Fibroblast of skin of right quadriceps (primary cell): ENCODE data around the gene SIL1.
A peak's percentile ranks its signal among the peaks of the same experiment; 100 is the strongest.
"Not testable (repeated sequence)": the region's sequence is repeated elsewhere in the genome, so short reads cannot be mapped to it uniquely, and the experiment has no call there.

Experiments used
- DNase-seq: peaks from one replicate; pipeline ENCODE4 v3.0.0-alpha.2; 2013

Gene SIL1

GRCh38 chr5:139138109-139138508 lies 60.1 kb downstream of the SIL1 start:
- DNase-seq = no peak

GRCh38 chr5:139137697-139138096 lies 60.5 kb downstream of the SIL1 start:
- DNase-seq = peak; percentile 20

DNA sequence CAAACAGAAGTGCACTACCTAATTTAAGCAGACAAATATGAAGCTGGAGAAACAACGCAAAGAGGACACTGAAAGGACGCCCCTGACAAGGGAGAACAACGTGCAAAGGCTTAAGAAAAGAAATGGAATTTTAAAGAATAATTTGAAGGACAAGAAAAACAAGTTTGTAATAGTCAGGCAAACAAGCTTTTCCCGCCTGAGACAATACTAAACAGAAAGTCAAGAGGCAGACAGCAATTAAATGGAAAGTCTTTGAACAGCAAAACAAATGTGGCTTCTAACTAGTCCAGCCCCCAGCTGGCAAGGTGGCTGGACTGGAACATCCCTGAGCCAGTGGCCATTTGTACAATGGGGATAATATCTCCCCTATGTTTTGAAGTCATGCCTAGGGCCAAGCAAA lies 63.3 kb downstream of the SIL1 start:
- no peak for DNase-seq

- DNase-seq = no peak
Observed at GRCh38 chr5:139133282-139133681, 64.9 kb downstream of the SIL1 start.

DNA sequence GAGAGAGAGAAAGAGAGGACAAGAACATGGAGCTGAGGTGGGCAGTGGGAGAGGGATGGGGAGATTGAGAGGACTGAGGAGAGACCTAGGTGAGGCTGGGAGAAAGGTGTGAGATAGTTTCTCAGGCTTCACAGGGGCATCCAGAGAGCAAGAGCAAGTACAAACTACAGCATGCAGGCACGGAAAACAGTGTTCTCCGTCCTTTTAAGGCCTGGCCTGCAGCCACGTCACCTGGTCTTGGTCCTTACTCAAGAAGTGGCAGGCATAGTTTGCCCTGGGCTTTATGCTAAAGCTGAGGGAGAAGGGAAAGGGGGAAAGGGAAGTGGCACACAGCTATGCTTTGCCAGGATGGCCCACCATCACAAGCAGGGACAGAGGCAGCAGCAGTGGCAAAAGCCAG lies 65.7 kb downstream of the SIL1 start:
- DNase-seq = no peak

DNA sequence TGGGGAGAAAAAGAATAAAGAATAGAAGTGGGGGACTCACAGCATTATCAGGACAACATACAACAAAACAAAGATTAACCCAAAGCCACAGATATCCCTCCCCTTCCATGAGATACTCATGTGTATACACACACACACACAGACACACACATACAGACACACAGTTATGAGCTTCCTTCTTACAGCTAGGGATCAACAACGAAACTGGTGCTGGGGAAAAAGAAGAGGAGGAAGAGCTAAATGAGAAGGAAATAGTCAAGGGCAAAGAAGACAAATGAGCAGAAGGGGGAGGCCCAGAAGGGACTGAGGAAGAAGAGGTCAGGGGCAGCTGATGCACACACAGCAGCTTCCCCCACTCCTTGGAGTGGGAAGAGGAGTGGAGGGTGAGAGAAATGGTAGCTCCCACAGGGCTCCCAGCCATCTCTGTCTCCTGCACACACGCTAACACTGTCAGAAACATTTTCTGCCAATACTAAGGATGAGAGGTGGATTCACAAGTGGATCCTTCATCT lies 66.2 kb downstream of the SIL1 start:
- DNase-seq = peak; percentile 12

DNA sequence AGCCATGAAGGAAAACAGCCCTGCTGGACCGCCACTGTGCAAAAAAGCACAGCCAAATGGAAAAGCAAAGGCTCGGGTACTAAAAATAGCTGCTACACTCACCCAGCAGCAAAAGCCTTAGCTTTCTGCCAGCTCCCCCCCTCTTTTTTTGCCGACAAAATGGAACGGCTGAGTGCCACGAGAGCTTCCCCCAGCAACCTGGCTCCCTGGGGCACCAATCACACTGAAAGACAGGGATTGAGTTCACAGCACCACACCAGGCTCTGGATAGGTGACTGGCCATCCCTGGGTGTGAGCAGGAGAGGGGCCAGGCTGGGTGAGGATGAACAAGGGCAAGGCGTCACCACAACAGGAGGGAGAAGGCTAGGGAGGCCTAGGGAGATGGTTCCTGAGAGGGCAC lies 66.7 kb downstream of the SIL1 start:
- DNase-seq = peak; percentile 58

DNA sequence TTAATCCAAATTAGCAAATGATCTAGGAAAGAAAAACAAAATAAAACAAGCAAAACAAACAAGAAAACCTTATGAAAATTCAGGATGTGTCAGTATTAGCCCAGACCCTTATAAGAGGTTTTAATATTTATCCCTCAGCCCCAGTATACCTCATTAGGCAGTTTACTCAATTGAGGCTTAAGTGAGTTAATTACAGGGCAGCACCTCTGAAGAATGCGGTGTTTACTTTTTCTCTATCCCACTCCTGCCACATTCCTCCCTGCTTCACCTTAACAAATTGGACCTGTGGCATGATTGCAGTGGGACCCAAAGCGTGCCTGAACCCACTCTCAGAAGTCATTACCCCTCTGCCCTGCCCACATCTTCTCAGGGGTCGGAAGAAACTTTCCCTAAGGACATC lies 67.1 kb downstream of the SIL1 start:
- DNase-seq = no peak

GRCh38 chr5:139130214-139130613 lies 68.0 kb downstream of the SIL1 start:
- no peak for DNase-seq

DNA sequence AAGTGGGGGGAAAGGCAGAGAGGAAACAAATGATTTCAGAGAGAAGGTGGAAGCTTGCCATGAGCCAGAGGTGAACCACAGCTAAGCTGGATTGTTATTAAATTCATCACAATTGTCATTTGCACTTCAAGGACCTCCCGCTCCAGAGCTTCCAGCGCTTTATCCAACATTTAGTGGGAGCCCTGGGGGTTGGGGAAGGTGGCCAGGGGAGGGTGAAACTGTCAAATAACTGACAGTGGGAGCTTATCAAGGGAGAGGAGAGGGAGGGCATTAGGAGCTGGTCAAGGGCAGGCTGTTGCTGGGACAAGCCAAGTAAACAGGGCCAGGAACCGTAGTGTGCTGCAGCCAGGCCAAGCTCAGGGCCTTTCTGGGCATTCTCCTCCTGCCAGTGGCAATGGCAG lies 71.5 kb downstream of the SIL1 start:
- no peak for DNase-seq

DNA sequence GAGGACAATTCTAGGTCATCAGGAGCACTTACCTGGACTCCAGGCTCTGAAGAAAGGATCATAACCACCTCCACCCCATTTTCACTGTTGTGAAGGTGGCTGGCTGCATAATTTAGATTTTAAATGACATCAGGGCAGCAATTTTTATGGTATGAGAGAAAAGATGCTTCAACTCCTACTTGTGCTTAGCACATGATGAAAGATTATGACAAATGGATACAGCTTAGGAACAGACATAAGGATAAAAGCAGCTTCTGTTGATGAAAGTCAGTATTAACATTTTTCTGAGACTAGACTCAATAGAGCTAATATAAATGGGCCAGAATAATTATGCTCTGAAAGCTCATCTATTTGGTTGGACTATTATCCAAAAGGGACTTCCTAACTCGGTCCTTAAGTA lies 72.2 kb downstream of the SIL1 start:
- no peak for DNase-seq

DNA sequence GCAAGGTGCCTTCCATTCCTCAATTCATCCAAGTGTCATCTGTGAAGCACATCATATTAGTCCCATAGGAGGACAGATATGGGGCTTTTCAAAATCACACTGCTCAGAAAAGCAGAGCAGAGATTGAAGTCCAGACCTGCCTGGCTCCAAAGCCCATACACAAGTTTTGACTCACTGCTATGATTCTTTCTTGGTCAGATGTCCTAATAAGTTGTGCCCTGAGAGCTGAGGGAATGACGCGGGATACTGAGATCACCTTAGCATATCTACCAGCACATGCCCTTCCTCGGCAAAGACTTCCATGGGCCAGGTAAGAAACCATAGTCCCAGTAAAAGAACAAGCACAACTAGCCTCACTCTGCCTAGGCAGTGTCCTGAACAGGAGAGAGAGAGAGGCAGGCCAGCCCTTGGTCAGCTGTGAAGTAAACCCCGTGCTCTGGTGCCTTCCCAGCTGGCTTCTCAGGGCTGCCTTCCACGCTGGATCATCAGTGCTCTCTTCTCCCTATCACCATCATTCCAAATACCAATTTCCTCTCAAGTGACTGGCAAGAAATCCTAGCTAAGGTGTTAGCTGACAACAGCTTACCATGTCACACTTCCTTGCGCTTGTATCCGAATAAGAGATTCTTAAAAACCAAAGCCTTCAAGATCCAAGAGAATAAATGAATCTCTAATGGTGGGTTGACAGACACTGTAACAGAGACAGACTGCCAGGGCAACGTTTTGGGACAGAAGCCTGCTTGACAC lies 73.2 kb downstream of the SIL1 start:
- no peak for DNase-seq

DNA sequence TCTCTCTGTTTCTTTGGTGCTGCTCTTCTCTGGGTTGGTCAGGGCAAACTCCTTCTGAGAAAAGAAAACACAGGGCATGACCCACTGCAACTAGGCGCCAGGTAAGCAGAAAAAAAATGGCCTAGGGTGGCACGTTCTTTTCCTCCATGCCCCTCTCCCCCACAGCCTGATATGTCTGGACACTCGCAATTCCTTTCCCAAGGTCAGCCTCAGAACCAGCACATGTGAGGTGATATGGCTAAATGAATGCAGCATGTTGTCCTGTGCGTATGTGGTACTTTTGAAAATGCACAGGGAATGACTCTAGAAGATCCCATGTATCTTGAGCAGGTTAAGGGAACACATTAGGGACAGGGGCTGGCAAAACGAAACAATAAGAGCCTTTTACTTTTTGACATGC lies 77.0 kb downstream of the SIL1 start:
- DNase-seq = no peak

DNA sequence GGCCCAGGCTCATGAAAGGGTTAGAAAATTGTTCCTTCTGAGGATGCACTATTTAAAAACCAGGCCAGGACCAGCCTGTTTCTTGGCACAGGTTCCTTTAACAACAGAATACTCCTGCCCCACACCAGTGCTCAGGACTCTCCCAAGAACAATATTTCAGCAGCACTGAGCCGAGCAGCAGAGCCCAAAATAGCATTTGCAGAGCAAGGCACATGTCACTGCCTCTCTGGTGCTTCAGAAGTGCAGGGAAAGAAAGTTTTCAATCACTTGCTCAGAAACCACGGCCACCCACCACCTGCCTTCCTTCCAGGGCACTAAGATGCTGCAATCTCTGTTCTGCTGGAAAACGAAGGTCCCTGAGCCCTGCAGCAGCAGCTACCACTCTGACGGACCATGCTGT lies 77.6 kb downstream of the SIL1 start:
- DNase-seq = no peak

DNA sequence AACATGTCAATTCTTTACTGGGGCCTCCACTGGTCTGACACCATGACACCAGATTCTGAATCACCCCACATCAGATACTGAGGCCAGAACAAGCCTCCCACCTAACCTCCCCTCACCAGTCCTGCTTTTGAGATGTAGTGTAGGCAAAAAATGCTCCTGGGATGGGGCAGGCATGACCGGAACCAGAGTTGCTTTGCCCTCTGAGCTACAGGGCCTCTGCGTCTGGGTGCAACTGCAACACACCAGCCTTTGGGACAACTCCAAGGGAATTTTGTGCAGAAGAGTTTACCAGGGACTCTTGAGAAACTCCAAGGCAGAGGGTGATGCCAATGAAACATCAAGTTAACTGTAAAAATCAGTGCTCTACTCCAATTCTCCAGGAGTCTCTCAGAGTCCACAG lies 79.4 kb downstream of the SIL1 start:
- DNase-seq = no peak

DNA sequence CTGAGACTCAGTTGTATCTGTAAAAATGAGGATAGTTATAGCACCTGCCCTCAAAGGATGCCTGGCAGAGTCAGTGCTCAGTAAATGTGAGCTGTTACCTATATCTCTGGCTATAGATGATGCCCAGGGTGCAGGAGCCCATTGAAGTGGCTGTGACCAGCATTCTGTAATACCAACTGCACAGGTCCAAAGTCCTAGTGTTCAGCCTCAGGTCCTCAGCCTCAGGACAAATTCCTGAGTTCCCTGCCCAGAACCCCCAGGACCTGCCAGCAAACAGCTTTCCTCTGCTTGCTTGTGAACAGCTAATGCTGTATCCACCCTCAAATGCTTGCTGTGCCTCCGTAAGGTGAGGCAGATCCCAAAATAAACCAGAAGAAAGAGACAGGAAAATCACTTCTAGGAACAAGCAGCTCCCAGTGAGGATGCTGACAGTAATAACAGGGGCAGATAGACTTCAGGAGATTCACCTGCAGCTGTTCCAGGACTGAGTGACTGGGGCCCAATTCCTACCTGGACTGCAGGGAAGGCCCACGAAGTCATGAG lies 80.8 kb downstream of the SIL1 start:
- no peak for DNase-seq

GRCh38 chr5:139116100-139116655 lies 82.0 kb downstream of the SIL1 start:
- no peak for DNase-seq

- DNase-seq = no peak
Observed at GRCh38 chr5:139113892-139114291, 84.3 kb downstream of the SIL1 start.

DNA sequence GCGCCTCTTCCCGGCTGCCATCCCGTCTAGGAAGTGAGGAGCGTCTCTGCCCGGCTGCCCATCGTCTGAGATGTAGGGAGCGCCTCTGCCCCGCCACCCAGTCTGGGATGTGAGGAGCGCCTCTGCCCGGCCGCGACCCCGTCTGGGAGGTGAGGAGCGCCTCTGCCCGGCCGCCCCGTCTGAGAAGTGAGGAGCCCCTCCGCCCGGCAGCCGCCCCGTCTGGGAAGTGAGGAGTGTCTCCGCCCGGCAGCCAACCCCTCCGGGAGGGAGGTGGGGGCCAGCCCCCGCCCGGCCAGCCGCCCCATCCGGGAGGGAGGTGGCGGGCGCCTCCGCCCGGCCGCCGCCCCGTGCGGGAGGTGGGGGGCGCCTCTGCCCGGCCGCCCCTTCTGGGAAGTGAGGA lies 85.8 kb downstream of the SIL1 start:
- not testable (repeated sequence) for DNase-seq

GRCh38 chr5:139110526-139111168 lies 87.5 kb downstream of the SIL1 start:
- DNase-seq = no peak

DNA sequence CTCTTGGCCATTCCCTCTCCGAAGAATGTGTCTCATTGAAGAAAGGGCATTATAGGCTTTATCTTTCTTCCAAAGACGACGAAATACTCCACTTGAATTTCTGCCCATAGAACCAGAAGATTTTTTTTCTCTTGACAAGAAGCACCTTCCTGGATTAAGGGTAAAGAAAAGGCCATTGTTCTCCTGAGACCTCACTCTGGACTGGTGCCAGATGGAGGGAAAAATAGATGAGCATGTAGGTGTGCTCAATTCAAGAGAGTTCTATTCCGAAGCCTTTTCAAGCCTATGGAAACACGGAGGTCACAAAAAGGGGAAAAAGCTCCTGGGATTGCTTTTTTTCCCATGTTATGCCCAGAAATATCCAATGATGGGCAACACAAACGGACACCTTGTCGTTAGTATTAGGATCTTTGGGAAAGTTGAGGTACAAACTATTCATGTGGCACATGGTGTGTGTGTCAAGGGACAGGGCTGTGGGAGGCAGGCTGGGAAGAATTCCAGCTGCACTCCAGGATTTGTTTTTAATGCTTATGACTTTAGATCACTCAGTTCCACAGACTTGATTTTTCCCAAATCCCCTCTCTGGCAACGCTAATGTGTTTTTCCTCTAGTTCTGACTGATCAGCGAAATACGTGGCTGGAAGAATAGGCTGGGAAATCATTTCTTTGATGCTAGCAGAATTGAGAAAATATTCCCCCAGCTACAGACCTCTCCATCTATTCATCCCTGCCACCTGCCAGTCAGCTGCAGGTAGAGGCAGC lies 89.9 kb downstream of the SIL1 start:
- DNase-seq = peak; percentile 30

- DNase-seq = peak; percentile 6
Observed at GRCh38 chr5:139105621-139106071, 92.5 kb downstream of the SIL1 start.
